Bone marrow (tissue), 2 donors: ENCODE results near the gene SRCIN1.

Experiments used
- DNase-seq, 2 donors: peaks; one replicate each; lab custom pipeline; 2025; lab: John Stamatoyannopoulos, UW

The SRCIN1 gene

DNA sequence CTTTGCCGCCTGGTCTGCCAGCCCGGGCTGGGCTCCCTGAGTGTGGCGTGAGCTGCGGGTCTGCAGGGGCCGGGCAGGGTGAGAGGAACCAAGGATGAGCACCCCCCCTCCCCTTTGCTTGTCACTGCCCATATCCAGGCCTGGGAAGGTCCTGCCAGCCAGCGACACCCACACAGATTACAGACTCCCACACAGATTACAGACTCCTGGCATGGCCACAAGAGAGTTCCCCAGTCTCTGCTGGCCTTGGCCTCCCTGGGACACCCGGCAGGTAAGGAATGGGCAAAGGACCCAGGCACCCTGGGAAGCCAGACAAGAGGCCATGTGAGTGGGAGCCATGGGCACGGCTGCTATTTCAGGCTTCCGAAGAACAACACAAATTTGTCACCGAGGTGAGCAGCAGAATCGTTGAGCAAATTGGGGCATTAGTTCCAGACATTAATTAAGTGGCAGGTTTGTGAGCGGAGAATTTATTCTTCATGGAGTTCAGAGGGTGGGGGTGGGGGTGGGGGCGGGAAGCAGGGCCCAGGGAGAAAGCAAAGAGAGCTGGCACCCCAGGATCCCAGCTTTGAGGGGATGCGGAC, 41.4 kb downstream of the SRCIN1 start:
- DNase-seq = no peak

GRCh38 chr17:38563362-38564253, 42.1 kb downstream of the SRCIN1 start:
- no peak for DNase-seq

GRCh38 chr17:38562903-38563302, 42.8 kb downstream of the SRCIN1 start:
- no peak for DNase-seq

DNA sequence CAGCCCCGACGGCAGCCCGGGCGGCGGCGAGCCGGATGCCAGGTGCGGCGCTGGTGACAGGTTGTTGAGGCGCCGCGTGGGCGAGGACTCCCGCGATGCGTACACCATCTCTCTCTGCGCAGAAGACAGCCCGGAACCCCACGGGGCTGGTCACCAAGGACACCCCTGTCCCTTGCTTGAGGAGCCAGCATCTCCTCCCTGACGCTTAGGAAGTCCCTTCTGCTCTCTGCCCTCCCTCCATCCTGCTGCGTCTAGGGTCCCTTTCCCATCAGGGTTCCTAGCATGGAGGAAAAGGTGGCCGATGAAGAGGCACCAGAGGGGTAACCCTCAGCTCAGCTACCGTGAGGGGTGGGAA, 43.6 kb downstream of the SRCIN1 start:
- no peak for DNase-seq

DNA sequence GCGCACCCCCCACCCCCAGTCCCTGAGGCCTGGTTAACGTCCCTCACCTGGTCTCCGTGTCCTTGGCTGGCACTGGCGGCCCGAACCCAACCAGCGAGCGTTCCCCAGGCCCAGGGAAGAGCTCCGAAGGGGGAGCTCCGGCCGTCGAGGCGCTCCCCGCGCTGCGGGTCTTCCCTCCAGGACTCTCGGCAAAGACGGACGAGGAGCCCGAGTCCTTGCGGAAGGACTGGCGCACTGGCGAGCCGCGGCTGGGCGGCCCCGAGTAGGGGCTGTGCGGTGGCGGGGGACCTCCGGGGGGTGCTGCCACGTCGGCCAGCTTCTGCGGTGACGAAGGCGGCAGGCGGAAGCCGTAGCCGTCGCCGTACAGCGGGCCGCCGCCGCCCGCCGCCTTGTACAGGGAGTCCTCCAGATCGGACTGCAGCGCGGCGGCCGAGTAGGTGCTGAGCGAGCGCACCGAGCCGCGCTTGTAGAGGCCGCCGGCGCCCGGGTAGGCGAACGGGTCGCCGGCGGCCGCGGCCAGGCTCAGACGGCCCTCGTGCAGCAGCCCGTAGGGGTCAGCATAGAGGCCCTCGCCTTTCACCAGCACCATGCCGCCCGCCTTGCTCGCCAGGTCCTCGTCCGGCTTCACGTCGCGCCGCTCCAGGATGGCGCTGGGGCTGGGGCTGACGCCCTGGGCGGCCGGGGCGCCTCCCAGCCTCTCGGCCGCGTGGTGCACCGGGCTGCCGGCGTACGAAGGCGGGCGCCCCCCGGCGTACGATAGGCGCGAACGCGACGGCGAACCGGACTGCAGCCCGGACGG, 44.1 kb downstream of the SRCIN1 start:
- DNase-seq = no peak

GRCh38 chr17:38560503-38561318, 45.0 kb downstream of the SRCIN1 start:
- DNase-seq = no peak

DNA sequence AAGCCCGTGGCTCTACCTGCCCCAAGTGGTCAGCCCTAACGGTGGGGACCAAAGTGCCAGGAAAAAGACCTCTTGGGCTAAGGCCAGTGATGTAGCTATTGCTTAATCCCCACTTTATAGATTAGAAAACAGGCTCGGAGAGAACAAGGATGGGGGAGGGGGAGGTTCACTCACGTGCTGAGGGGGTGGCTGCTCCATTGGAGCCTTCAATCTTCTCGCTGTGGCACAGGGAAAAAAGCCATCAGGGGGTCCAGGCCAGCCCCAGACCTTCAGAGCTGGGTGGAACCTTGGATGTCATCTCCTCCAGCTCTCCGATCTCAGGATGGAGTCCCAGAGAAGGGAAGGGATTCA, 45.9 kb downstream of the SRCIN1 start:
- no peak for DNase-seq

GRCh38 chr17:38559051-38559879, 46.5 kb downstream of the SRCIN1 start:
- DNase-seq = peak; percentile 25 to 43

DNA sequence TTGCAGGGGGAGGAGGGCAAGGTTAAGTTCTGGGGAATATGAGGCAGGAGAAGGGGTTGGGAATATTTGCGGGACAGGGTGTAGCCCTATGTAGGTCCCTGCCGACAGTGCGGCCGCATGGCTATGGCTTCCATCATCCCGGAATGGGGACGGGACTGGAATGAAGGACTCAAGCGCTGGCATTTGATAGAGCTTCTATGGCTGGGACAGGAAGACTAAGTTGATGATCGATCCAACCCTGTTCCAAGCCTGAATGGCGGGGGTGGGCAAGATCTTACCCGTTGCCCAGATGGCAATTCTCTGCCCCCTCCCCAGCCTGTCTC, 47.1 kb downstream of the SRCIN1 start:
- DNase-seq = no peak

GRCh38 chr17:38557836-38558727, 47.7 kb downstream of the SRCIN1 start:
- DNase-seq = peak; percentile 63 to 80

DNA sequence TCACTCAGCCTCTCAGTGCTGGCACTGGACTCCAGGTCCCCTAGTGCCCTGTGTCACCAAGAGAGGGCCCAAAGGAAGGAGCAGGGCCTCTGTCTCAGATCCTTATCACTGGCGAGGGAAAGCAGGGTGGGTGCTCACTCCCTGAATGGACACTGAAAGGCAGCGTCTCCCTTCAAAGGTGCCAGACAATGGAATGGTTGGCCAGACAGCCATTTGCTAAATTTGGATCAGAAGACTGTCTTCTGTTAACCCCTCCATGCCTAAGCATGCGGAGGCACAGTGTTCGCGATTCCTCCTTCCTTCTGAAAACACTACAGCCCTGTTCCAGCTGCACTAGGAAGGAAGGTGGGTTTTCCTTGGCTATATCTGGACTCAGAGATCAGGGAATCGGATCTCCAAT, 48.4 kb downstream of the SRCIN1 start:
- no peak for DNase-seq

- no peak for DNase-seq
Measured at GRCh38 chr17:38556239-38556638, 49.5 kb downstream of the SRCIN1 start.

DNA sequence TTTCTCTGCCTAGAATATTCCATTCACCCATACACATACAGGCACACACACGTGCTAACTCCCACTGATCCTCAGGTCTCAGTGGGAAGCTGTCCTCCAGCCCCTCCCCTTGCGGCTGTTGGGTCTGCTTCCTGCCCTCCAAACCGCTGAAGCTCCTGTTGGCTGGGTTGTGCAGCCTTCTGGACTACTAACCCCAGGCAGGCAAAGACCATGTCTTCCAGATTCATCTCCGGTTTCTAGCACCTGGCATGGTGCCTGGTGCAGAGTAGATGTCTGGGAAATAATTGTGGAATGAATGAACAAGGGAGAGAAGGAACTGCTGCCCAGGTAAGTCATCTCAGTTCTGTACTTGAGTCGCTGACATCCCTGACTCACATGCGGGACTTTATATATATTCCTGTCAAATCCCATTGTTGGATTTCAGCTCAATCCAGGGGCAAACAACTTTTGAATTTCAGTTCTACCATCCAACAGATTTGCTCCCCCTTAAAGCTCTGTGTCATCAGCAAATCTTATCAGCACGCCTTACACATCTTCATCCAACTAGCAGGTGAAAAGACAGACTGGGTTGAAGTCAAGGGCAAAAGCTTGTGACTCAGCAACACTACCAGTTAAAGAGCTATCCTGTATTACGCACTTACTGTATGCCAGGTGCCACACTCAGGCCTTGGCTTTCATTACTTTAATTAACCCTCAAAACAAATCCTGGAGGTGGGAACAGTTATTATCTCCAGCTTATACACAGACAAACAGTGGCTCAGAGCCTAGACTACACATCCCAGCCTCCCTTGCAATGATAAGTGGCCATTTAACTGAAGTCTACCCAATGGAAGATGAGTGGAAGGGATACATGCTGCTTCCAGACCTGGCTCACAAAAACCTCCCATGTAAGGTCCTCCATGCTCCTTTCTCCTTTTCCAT, 51.1 kb downstream of the SRCIN1 start:
- DNase-seq = no peak

- no peak for DNase-seq
Measured at GRCh38 chr17:38552343-38552742, 53.4 kb downstream of the SRCIN1 start.

GRCh38 chr17:38551121-38551520, 54.6 kb downstream of the SRCIN1 start:
- DNase-seq = no peak

DNA sequence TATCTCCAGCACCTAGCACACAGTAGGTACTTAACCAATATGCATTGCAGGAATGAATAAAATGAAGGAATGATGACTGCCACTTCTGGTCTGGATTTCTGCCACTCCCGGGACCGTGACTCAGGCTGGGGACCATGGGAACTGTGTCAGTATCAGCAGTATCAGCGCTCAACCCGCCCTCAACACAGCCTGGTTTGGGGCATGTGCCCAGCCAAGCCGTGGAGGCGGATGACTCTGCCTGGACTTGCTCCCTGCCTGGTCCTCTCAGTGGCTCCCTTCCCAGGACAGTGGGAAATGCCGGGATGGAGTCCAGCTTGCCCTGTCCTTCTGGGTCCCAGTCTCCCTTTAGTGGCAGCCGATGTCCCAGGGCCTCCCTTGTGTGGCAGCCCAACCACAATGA, 55.1 kb downstream of the SRCIN1 start:
- DNase-seq = no peak

DNA sequence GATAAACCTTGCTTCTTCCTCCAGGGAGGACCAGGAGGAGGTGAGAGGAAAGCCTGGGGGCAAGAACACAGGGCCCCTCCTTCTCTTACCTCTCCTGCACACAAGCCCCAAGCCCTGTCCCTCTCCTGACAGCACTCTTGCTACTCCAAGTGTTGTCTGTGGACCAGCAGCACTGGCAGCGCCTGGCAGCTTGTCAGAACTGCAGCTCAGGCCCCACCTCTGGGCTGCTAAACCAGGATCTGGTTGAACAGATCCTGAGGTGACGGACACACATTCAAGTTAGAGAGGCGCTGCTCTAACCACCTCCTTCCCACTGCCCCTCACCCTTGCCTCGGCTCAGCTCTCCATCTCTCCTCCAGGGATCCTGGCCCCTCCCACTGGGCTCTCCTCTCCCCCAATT, 56.5 kb downstream of the SRCIN1 start:
- no peak for DNase-seq

- no peak for DNase-seq
Measured at GRCh38 chr17:38547444-38547843, 58.3 kb downstream of the SRCIN1 start.

DNA sequence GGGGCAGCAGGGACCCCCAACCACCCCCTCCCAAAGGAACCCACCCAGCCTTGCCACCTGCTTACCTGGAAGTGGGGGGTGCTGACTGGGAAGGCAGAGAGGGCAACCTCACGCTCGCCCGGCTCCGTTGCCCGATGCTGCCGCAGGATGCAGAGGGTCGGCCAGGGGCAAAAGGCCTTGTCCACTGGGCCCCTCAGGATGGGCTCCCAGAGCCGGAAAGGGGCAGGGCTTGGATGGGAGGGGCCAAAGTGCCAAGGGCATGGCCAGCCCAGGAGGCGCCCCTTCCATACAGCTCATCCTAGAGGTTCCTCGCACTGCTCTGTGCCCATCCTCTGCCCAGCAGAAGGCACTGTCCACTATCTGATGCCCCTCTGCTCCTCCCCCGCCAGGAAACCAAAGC, 59.4 kb downstream of the SRCIN1 start:
- DNase-seq = no peak
